ENCODE results near the gene OSGIN1. TPM values are rescaled to one million over a fixed set of nuclear protein-coding genes. Genes with fewer than 3 reads are reported as not detected.

Gene OSGIN1
- total and polyA plus RNA-seq, 2 donors from 2014 or later, result 6.3 to 14.5 TPM

- Histone ChIP-seq H3K27me3 (ENCODE audit: control insufficient read depth, insufficient read depth, low read length) (no peaks in the 10 kb centered on the region), H3K9me3 (ENCODE audit: control insufficient read depth in 2 of 3, insufficient read depth in 1 of 3, low read length in 3 of 3) (no peaks in the 10 kb centered on the region), H3K4me1 (ENCODE audit: control insufficient read depth in 2 of 3, insufficient read depth in 2 of 3, low read depth in 1 of 3, low read length in 3 of 3) (no peaks in the 10 kb centered on the region), H3K9ac (ENCODE audit: low read length in 3 of 3) (no peak overlapping the region), H3K36me3 (ENCODE audit: control insufficient read depth in 2 of 3, insufficient read depth in 3 of 3, low read length in 3 of 3) (no peaks in the 10 kb centered on the region), H3K4me3 (ENCODE audit: low read length in 3 of 3) (no peak overlapping the region), H3K27ac (ENCODE audit: low read depth in 2 of 2, low read length in 2 of 2) (no peak overlapping the region)
- TF ChIP-seq CTCF (IDR thresholded peaks at IDR 0.05; ENCODE audit: borderline replicate concordance, extremely low read depth, insufficient read depth), result no peak
- intact Hi-C loops (cut with DNase I), result no loop called here
- FAIRE-seq, result no peak
- DNase-seq, result no peak
These were observed 48.1 kb downstream of the OSGIN1 start for GRCh38 chr16:84000989-84001642.

- H3K9ac ChIP-seq (ENCODE audit: low read length in 3 of 3), result no peak overlapping the region
- intact Hi-C loops (cut with DNase I), result no loop called here
- no peak for TF ChIP-seq CTCF (IDR thresholded peaks at IDR 0.05; ENCODE audit: borderline replicate concordance, extremely low read depth, insufficient read depth)
- no peak overlapping the region for H3K4me3 ChIP-seq (ENCODE audit: low read length in 3 of 3)
- no peak overlapping the region for H3K27ac ChIP-seq (ENCODE audit: low read depth in 2 of 2, low read length in 2 of 2)
- FAIRE-seq (no peak), DNase-seq (no peak)
- no peaks in the 10 kb centered on the region for H3K27me3 ChIP-seq (ENCODE audit: control insufficient read depth, insufficient read depth, low read length)
- no peaks in the 10 kb centered on the region for H3K36me3 ChIP-seq (ENCODE audit: control insufficient read depth in 2 of 3, insufficient read depth in 3 of 3, low read length in 3 of 3)
- no peaks in the 10 kb centered on the region for H3K4me1 ChIP-seq (ENCODE audit: control insufficient read depth in 2 of 3, insufficient read depth in 2 of 3, low read depth in 1 of 3, low read length in 3 of 3)
- H3K9me3 ChIP-seq (ENCODE audit: control insufficient read depth in 2 of 3, insufficient read depth in 1 of 3, low read length in 3 of 3), result no peaks in the 10 kb centered on the region
These were observed 48.7 kb downstream of the OSGIN1 start for GRCh38 chr16:84001726-84002125.

GRCh38 chr16:84003038-84003437 lies 50.0 kb downstream of the OSGIN1 start:
- H3K9me3 ChIP-seq (ENCODE audit: control insufficient read depth in 2 of 3, insufficient read depth in 1 of 3, low read length in 3 of 3), result no peaks in the 10 kb centered on the region
- no peaks in the 10 kb centered on the region for H3K4me1 ChIP-seq (ENCODE audit: control insufficient read depth in 2 of 3, insufficient read depth in 2 of 3, low read depth in 1 of 3, low read length in 3 of 3)
- no peak overlapping the region for H3K4me3 ChIP-seq (ENCODE audit: low read length in 3 of 3)
- no peaks in the 10 kb centered on the region for H3K36me3 ChIP-seq (ENCODE audit: control insufficient read depth in 2 of 3, insufficient read depth in 3 of 3, low read length in 3 of 3)
- FAIRE-seq (no peak), DNase-seq (no peak)
- intact Hi-C loops (cut with DNase I), result no loop called here
- no peak overlapping the region for H3K27ac ChIP-seq (ENCODE audit: low read depth in 2 of 2, low read length in 2 of 2)
- no peak for TF ChIP-seq CTCF (IDR thresholded peaks at IDR 0.05; ENCODE audit: borderline replicate concordance, extremely low read depth, insufficient read depth)
- H3K9ac ChIP-seq (ENCODE audit: low read length in 3 of 3), result no peak overlapping the region
- H3K27me3 ChIP-seq (ENCODE audit: control insufficient read depth, insufficient read depth, low read length), result no peaks in the 10 kb centered on the region

- no peak for TF ChIP-seq CTCF (IDR thresholded peaks at IDR 0.05; ENCODE audit: borderline replicate concordance, extremely low read depth, insufficient read depth)
- Histone ChIP-seq H3K27ac (ENCODE audit: low read depth in 2 of 2, low read length in 2 of 2) (no peak overlapping the region), H3K4me1 (ENCODE audit: control insufficient read depth in 2 of 3, insufficient read depth in 2 of 3, low read depth in 1 of 3, low read length in 3 of 3) (no peaks in the 10 kb centered on the region), H3K27me3 (ENCODE audit: control insufficient read depth, insufficient read depth, low read length) (no peaks in the 10 kb centered on the region), H3K9ac (ENCODE audit: low read length in 3 of 3) (no peak overlapping the region), H3K9me3 (ENCODE audit: control insufficient read depth in 2 of 3, insufficient read depth in 1 of 3, low read length in 3 of 3) (no peaks in the 10 kb centered on the region), H3K36me3 (ENCODE audit: control insufficient read depth in 2 of 3, insufficient read depth in 3 of 3, low read length in 3 of 3) (no peaks in the 10 kb centered on the region), H3K4me3 (ENCODE audit: low read length in 3 of 3) (no peak overlapping the region)
- FAIRE-seq, result no peak
- DNase-seq, result no peak
- intact Hi-C loops (cut with DNase I), result no loop called here
These were observed 51.4 kb downstream of the OSGIN1 start for GRCh38 chr16:84004442-84004841.

All from kidney (tissue), 14 donors.